Measurements from ENCODE around the gene RGS8.

RGS8 gene

GRCh38 chr1:182639330-182639729 lies 45.1 kb downstream of the RGS8 start:
- no peak for DNase-seq (ENCODE audit: low read depth in 2 of 2)

GRCh38 chr1:182637769-182638168 lies 46.6 kb downstream of the RGS8 start:
- no peak for DNase-seq (ENCODE audit: low read depth in 2 of 2)

- DNase-seq (ENCODE audit: low read depth in 2 of 2) = no peak
Measured at GRCh38 chr1:182635871-182636270, 48.5 kb downstream of the RGS8 start.
